ENCODE measurements around the gene KCTD8. TPM values are rescaled to one million over a fixed set of nuclear protein-coding genes. Genes with fewer than 3 reads are reported as not detected.

KCTD8 gene
- total RNA-seq, 1 experiment from 2014 or later, result not detected

- H3K4me1 ChIP-seq (ENCODE audit: low read length), result no peaks in the 10 kb centered on the region
- no peak overlapping the region for H3K9ac ChIP-seq (ENCODE audit: low read length)
- H4K20me1 ChIP-seq (ENCODE audit: insufficient read depth, low read depth, low read length), result no peaks in the 10 kb centered on the region
- H3K79me2 ChIP-seq (ENCODE audit: low read length), result no peaks in the 10 kb centered on the region
- no peak overlapping the region for H3K4me3 ChIP-seq (ENCODE audit: low read length)
- DNase-seq, result no peak
- no peak overlapping the region for H2AFZ ChIP-seq (ENCODE audit: low read length)
- no peak overlapping the region for H3K4me2 ChIP-seq (ENCODE audit: low read depth, low read length, poor library complexity, severe bottlenecking)
- H3K27ac ChIP-seq (ENCODE audit: low read length), result no peak overlapping the region
- no peaks in the 10 kb centered on the region for H3K36me3 ChIP-seq (ENCODE audit: insufficient read depth, low read length)
- no peaks in the 10 kb centered on the region for H3K9me2 ChIP-seq (replicated peaks; ENCODE audit: insufficient read depth, low read length)
- H3K27me3 ChIP-seq (ENCODE audit: low read length), result no peaks in the 10 kb centered on the region
- H3K9me3 ChIP-seq (ENCODE audit: low read length), result peaks cover 23% of the 10 kb centered on the region
Observed at GRCh38 chr4:44368413-44369167, 80.0 kb downstream of the KCTD8 start.

GRCh38 chr4:44354172-44354571 lies 94.4 kb downstream of the KCTD8 start:
- H4K20me1 ChIP-seq (ENCODE audit: insufficient read depth, low read depth, low read length), result no peaks in the 10 kb centered on the region
- H3K4me3 ChIP-seq (ENCODE audit: low read length), result no peak overlapping the region
- peaks cover 9% of the 10 kb centered on the region for H3K9me3 ChIP-seq (ENCODE audit: low read length)
- no peak overlapping the region for H3K4me2 ChIP-seq (ENCODE audit: low read depth, low read length, poor library complexity, severe bottlenecking)
- H2AFZ ChIP-seq (ENCODE audit: low read length), result no peak overlapping the region
- no peaks in the 10 kb centered on the region for H3K4me1 ChIP-seq (ENCODE audit: low read length)
- H3K27me3 ChIP-seq (ENCODE audit: low read length), result no peaks in the 10 kb centered on the region
- H3K27ac ChIP-seq (ENCODE audit: low read length), result no peak overlapping the region
- DNase-seq, result no peak
- H3K36me3 ChIP-seq (ENCODE audit: insufficient read depth, low read length), result no peaks in the 10 kb centered on the region
- no peaks in the 10 kb centered on the region for H3K79me2 ChIP-seq (ENCODE audit: low read length)
- no peaks in the 10 kb centered on the region for H3K9me2 ChIP-seq (replicated peaks; ENCODE audit: insufficient read depth, low read length)
- no peak overlapping the region for H3K9ac ChIP-seq (ENCODE audit: low read length)

- Histone ChIP-seq H3K9me2 (replicated peaks; ENCODE audit: insufficient read depth, low read length) (no peaks in the 10 kb centered on the region), H3K9me3 (ENCODE audit: low read length) (peaks cover 15% of the 10 kb centered on the region), H3K27me3 (ENCODE audit: low read length) (no peaks in the 10 kb centered on the region), H3K79me2 (ENCODE audit: low read length) (no peaks in the 10 kb centered on the region), H2AFZ (ENCODE audit: low read length) (no peak overlapping the region), H3K36me3 (ENCODE audit: insufficient read depth, low read length) (no peaks in the 10 kb centered on the region), H3K9ac (ENCODE audit: low read length) (no peak overlapping the region), H3K4me2 (ENCODE audit: low read depth, low read length, poor library complexity, severe bottlenecking) (no peak overlapping the region), H4K20me1 (ENCODE audit: insufficient read depth, low read depth, low read length) (no peaks in the 10 kb centered on the region), H3K4me1 (ENCODE audit: low read length) (no peaks in the 10 kb centered on the region), H3K27ac (ENCODE audit: low read length) (no peak overlapping the region), H3K4me3 (ENCODE audit: low read length) (no peak overlapping the region)
- DNase-seq, result no peak
Observed at GRCh38 chr4:44351069-44351468, 97.5 kb downstream of the KCTD8 start.

GRCh38 chr4:44342800-44343199 lies 105.8 kb downstream of the KCTD8 start:
- Histone ChIP-seq H3K4me1 (ENCODE audit: low read length) (no peaks in the 10 kb centered on the region), H3K4me3 (ENCODE audit: low read length) (no peak overlapping the region), H3K9me2 (replicated peaks; ENCODE audit: insufficient read depth, low read length) (no peaks in the 10 kb centered on the region), H3K9ac (ENCODE audit: low read length) (no peak overlapping the region), H3K9me3 (ENCODE audit: low read length) (peaks cover 18% of the 10 kb centered on the region), H2AFZ (ENCODE audit: low read length) (no peak overlapping the region), H3K79me2 (ENCODE audit: low read length) (no peaks in the 10 kb centered on the region), H3K27ac (ENCODE audit: low read length) (no peak overlapping the region), H3K4me2 (ENCODE audit: low read depth, low read length, poor library complexity, severe bottlenecking) (no peak overlapping the region), H4K20me1 (ENCODE audit: insufficient read depth, low read depth, low read length) (no peaks in the 10 kb centered on the region), H3K36me3 (ENCODE audit: insufficient read depth, low read length) (no peaks in the 10 kb centered on the region), H3K27me3 (ENCODE audit: low read length) (no peaks in the 10 kb centered on the region)
- no peak for DNase-seq

GRCh38 chr4:44326741-44327140 lies 121.9 kb downstream of the KCTD8 start:
- Histone ChIP-seq H3K27me3 (ENCODE audit: low read length) (no peaks in the 10 kb centered on the region), H3K9me2 (replicated peaks; ENCODE audit: insufficient read depth, low read length) (no peaks in the 10 kb centered on the region), H4K20me1 (ENCODE audit: insufficient read depth, low read depth, low read length) (no peaks in the 10 kb centered on the region), H2AFZ (ENCODE audit: low read length) (no peak overlapping the region), H3K27ac (ENCODE audit: low read length) (no peak overlapping the region), H3K79me2 (ENCODE audit: low read length) (no peaks in the 10 kb centered on the region), H3K36me3 (ENCODE audit: insufficient read depth, low read length) (no peaks in the 10 kb centered on the region), H3K9me3 (ENCODE audit: low read length) (peaks cover 15% of the 10 kb centered on the region), H3K4me1 (ENCODE audit: low read length) (no peaks in the 10 kb centered on the region), H3K4me2 (ENCODE audit: low read depth, low read length, poor library complexity, severe bottlenecking) (no peak overlapping the region), H3K4me3 (ENCODE audit: low read length) (no peak overlapping the region), H3K9ac (ENCODE audit: low read length) (no peak overlapping the region)
- DNase-seq, result no peak

GRCh38 chr4:44320833-44321232 lies 127.8 kb downstream of the KCTD8 start:
- no peaks in the 10 kb centered on the region for H3K79me2 ChIP-seq (ENCODE audit: low read length)
- H3K36me3 ChIP-seq (ENCODE audit: insufficient read depth, low read length), result no peaks in the 10 kb centered on the region
- DNase-seq, result no peak
- no peak overlapping the region for H3K9ac ChIP-seq (ENCODE audit: low read length)
- H3K27ac ChIP-seq (ENCODE audit: low read length), result no peak overlapping the region
- peaks cover 15% of the 10 kb centered on the region for H3K9me3 ChIP-seq (ENCODE audit: low read length)
- H3K4me1 ChIP-seq (ENCODE audit: low read length), result no peaks in the 10 kb centered on the region
- H3K9me2 ChIP-seq (replicated peaks; ENCODE audit: insufficient read depth, low read length), result no peaks in the 10 kb centered on the region
- H2AFZ ChIP-seq (ENCODE audit: low read length), result no peak overlapping the region
- H4K20me1 ChIP-seq (ENCODE audit: insufficient read depth, low read depth, low read length), result no peaks in the 10 kb centered on the region
- no peak overlapping the region for H3K4me3 ChIP-seq (ENCODE audit: low read length)
- no peak overlapping the region for H3K4me2 ChIP-seq (ENCODE audit: low read depth, low read length, poor library complexity, severe bottlenecking)
- no peaks in the 10 kb centered on the region for H3K27me3 ChIP-seq (ENCODE audit: low read length)

- Histone ChIP-seq H3K79me2 (ENCODE audit: low read length) (no peaks in the 10 kb centered on the region), H3K27me3 (ENCODE audit: low read length) (no peaks in the 10 kb centered on the region)
Observed at GRCh38 chr4:44319129-44319528, 129.5 kb downstream of the KCTD8 start.

GRCh38 chr4:44313702-44314101 lies 134.9 kb downstream of the KCTD8 start:
- no peaks in the 10 kb centered on the region for H3K4me1 ChIP-seq (ENCODE audit: low read length)
- H3K9me3 ChIP-seq (ENCODE audit: low read length), result peaks cover 11% of the 10 kb centered on the region
- no peaks in the 10 kb centered on the region for H4K20me1 ChIP-seq (ENCODE audit: insufficient read depth, low read depth, low read length)
- H3K79me2 ChIP-seq (ENCODE audit: low read length), result no peaks in the 10 kb centered on the region
- H3K36me3 ChIP-seq (ENCODE audit: insufficient read depth, low read length), result no peaks in the 10 kb centered on the region
- no peak overlapping the region for H3K4me2 ChIP-seq (ENCODE audit: low read depth, low read length, poor library complexity, severe bottlenecking)
- no peak overlapping the region for H2AFZ ChIP-seq (ENCODE audit: low read length)
- DNase-seq, result no peak
- no peak overlapping the region for H3K9ac ChIP-seq (ENCODE audit: low read length)
- H3K27me3 ChIP-seq (ENCODE audit: low read length), result no peaks in the 10 kb centered on the region
- no peak overlapping the region for H3K4me3 ChIP-seq (ENCODE audit: low read length)
- H3K9me2 ChIP-seq (replicated peaks; ENCODE audit: insufficient read depth, low read length), result no peaks in the 10 kb centered on the region
- no peak overlapping the region for H3K27ac ChIP-seq (ENCODE audit: low read length)

More at GRCh38 chr4:44319129-44319528, 129.5 kb downstream of the KCTD8 start:
- Histone ChIP-seq H3K4me2 (ENCODE audit: low read depth, low read length, poor library complexity, severe bottlenecking) (no peak overlapping the region), H3K36me3 (ENCODE audit: insufficient read depth, low read length) (no peaks in the 10 kb centered on the region), H3K9me3 (ENCODE audit: low read length) (peaks cover 15% of the 10 kb centered on the region), H2AFZ (ENCODE audit: low read length) (no peak overlapping the region), H4K20me1 (ENCODE audit: insufficient read depth, low read depth, low read length) (no peaks in the 10 kb centered on the region), H3K9ac (ENCODE audit: low read length) (no peak overlapping the region), H3K27ac (ENCODE audit: low read length) (no peak overlapping the region), H3K4me3 (ENCODE audit: low read length) (no peak overlapping the region), H3K9me2 (replicated peaks; ENCODE audit: insufficient read depth, low read length) (no peaks in the 10 kb centered on the region), H3K4me1 (ENCODE audit: low read length) (no peaks in the 10 kb centered on the region)
- DNase-seq, result no peak

All from Karpas-422 (cell line).